GM21390 (cell line): Measurements from ENCODE around the gene ECM2.

Source experiments
- ATAC-seq: cut with Tn5 transposase; IDR thresholded peaks from one replicate; pipeline ENCODE4 v1.9.1; 2021; ENCODE audit not compliant: unreplicated experiment

The ECM2 gene

GRCh38 chr9:92501671-92502393 lies 34.0 kb downstream of the ECM2 start:
- ATAC-seq: no peak

GRCh38 chr9:92500725-92501124 lies 35.1 kb downstream of the ECM2 start:
- ATAC-seq: no peak

GRCh38 chr9:92499701-92500100 lies 36.1 kb downstream of the ECM2 start:
- ATAC-seq: no peak

- ATAC-seq: no peak
These were observed 39.2 kb downstream of the ECM2 start for GRCh38 chr9:92496396-92497176.

GRCh38 chr9:92494856-92495255 lies 40.9 kb downstream of the ECM2 start:
- ATAC-seq: no peak

- no peak for ATAC-seq
These were observed 41.9 kb downstream of the ECM2 start for GRCh38 chr9:92493749-92494387.

GRCh38 chr9:92492781-92493401 lies 42.9 kb downstream of the ECM2 start:
- no peak for ATAC-seq

GRCh38 chr9:92488681-92489550 lies 46.9 kb downstream of the ECM2 start:
- ATAC-seq: no peak

- ATAC-seq: no peak
These were observed 49.4 kb downstream of the ECM2 start for GRCh38 chr9:92486371-92486770.

GRCh38 chr9:92484563-92484962 lies 51.2 kb downstream of the ECM2 start:
- no peak for ATAC-seq

- no peak for ATAC-seq
These were observed 51.9 kb downstream of the ECM2 start for GRCh38 chr9:92483627-92484545.

- no peak for ATAC-seq
These were observed 53.0 kb downstream of the ECM2 start for GRCh38 chr9:92482805-92483204.

GRCh38 chr9:92482329-92482728 lies 53.5 kb downstream of the ECM2 start, which contains the start of gene ASPN:
Gene ASPN, minus strand, starts transcription at chr9:92482506.
- no peak for ATAC-seq

GRCh38 chr9:92480986-92481633 lies 54.7 kb downstream of the ECM2 start:
- no peak for ATAC-seq

GRCh38 chr9:92480291-92480771 lies 55.5 kb downstream of the ECM2 start:
- no peak for ATAC-seq

- ATAC-seq: no peak
These were observed 56.4 kb downstream of the ECM2 start for GRCh38 chr9:92479346-92479745.

GRCh38 chr9:92478783-92479182 lies 57.0 kb downstream of the ECM2 start:
- ATAC-seq: no peak

GRCh38 chr9:92476962-92477361 lies 58.8 kb downstream of the ECM2 start:
- ATAC-seq: no peak

GRCh38 chr9:92474587-92474986 lies 61.2 kb downstream of the ECM2 start:
- ATAC-seq: no peak
